H9 (cell line): Measurements from ENCODE around the gene RNF114. TPM values are rescaled to one million over a fixed set of nuclear protein-coding genes. Genes with fewer than 3 reads are reported as not detected.

Experiments used
- DNase-seq: peaks from one replicate; pipeline ENCODE4 v3.0.0-alpha.2; 2017
- H2AFZ ChIP-seq: one replicate; pipeline ENCODE4 v1.6.1; 2013; ENCODE audit warnings: mild to moderate bottlenecking, low read length, control low read depth, moderate library complexity
- H2AK5ac ChIP-seq: 2 replicates; pipeline ENCODE4 v1.6.1; 2013; ENCODE audit warnings: low read length, control low read depth, mixed read lengths; ENCODE audit not compliant: insufficient read length
- H2BK120ac ChIP-seq: one replicate; pipeline ENCODE4 v1.6.1; 2013; ENCODE audit warnings: low read depth, mild to moderate bottlenecking, low read length, control low read depth, inconsistent platforms; ENCODE audit not compliant: poor library complexity, severe bottlenecking
- H2BK12ac ChIP-seq: 2 replicates; pipeline ENCODE4 v1.6.1; 2013; ENCODE audit warnings: low read length, control low read depth, mixed read lengths, low read depth; ENCODE audit not compliant: insufficient read length
- H2BK15ac ChIP-seq: 2 replicates; pipeline ENCODE4 v1.6.1; 2013; ENCODE audit warnings: low read depth, low read length, control low read depth
- H2BK20ac ChIP-seq: one replicate; pipeline ENCODE4 v1.6.1; 2013; ENCODE audit warnings: low read depth, mild to moderate bottlenecking, low read length, control low read depth, inconsistent platforms; ENCODE audit not compliant: poor library complexity, severe bottlenecking
- H2BK5ac ChIP-seq: 2 replicates; pipeline ENCODE4 v1.6.1; 2013; ENCODE audit warnings: low read length, control low read depth, mixed read lengths; ENCODE audit not compliant: insufficient read length
- H3K14ac ChIP-seq: 2 replicates; pipeline ENCODE4 v1.6.1; 2013; ENCODE audit warnings: low read length, control low read depth; ENCODE audit not compliant: insufficient read depth
- H3K18ac ChIP-seq: 2 replicates; pipeline ENCODE4 v1.6.1; 2013; ENCODE audit warnings: low read depth, mild to moderate bottlenecking, mixed read lengths, low read length, control low read depth; ENCODE audit not compliant: insufficient read length
- H3K23ac ChIP-seq: 2 replicates; pipeline ENCODE4 v1.6.1; 2013; ENCODE audit warnings: low read length, control low read depth, mixed read lengths, low read depth; ENCODE audit not compliant: insufficient read length
- H3K23me2 ChIP-seq: 2 replicates; pipeline ENCODE4 v1.6.1; 2013; ENCODE audit warnings: low read depth, mild to moderate bottlenecking, mixed read lengths, low read length, control low read depth; ENCODE audit not compliant: insufficient read length, poor library complexity, severe bottlenecking
- H3K27ac ChIP-seq: 2 replicates; pipeline ENCODE4 v1.5.1; 2013; ENCODE audit warnings: low read length, control low read depth, mixed read lengths, low read depth; ENCODE audit not compliant: insufficient read length
- H3K27me3 ChIP-seq: 2 replicates; pipeline ENCODE4 v1.6.1; 2013; ENCODE audit warnings: low read length, control low read depth, inconsistent platforms; ENCODE audit not compliant: insufficient read depth
- H3K4ac ChIP-seq: 2 replicates; pipeline ENCODE4 v1.6.1; 2013; ENCODE audit warnings: low read depth, mild to moderate bottlenecking, control low read depth, inconsistent platforms, low read length, moderate library complexity
- H3K4me1 ChIP-seq: 2 replicates; pipeline ENCODE4 v1.6.1; 2013; ENCODE audit warnings: low read length, control low read depth, inconsistent platforms; ENCODE audit not compliant: insufficient read depth
- H3K4me2 ChIP-seq: 2 replicates; pipeline ENCODE4 v1.6.1; 2013; ENCODE audit warnings: low read length, control low read depth, mixed read lengths; ENCODE audit not compliant: insufficient read length, insufficient read depth
- H3K56ac ChIP-seq: 2 replicates; pipeline ENCODE4 v1.6.1; 2013; ENCODE audit warnings: low read depth, mild to moderate bottlenecking, mixed read lengths, low read length, control low read depth; ENCODE audit not compliant: insufficient read length
- H3K79me1 ChIP-seq: 2 replicates; pipeline ENCODE4 v1.6.1; 2013; ENCODE audit warnings: low read depth, mild to moderate bottlenecking, moderate library complexity, low read length, control low read depth, inconsistent platforms; ENCODE audit not compliant: insufficient read depth, poor library complexity, severe bottlenecking
- H3K79me2 ChIP-seq: 2 replicates; pipeline ENCODE4 v1.6.1; 2013; ENCODE audit warnings: low read length, control low read depth, inconsistent platforms; ENCODE audit not compliant: insufficient read depth
- H3K9ac ChIP-seq: 2 replicates; pipeline ENCODE4 v1.6.1; 2013; ENCODE audit warnings: low read length, control low read depth, mixed read lengths; ENCODE audit not compliant: insufficient read length; ENCODE audit errors: extremely low read depth
- H3K9me3 ChIP-seq: one replicate; pipeline ENCODE4 v1.6.1; 2013; ENCODE audit warnings: low read depth, low read length, inconsistent platforms; ENCODE audit not compliant: control insufficient read depth
- H3T11ph ChIP-seq: one replicate; pipeline ENCODE4 v1.6.1; 2013; ENCODE audit warnings: mild to moderate bottlenecking, low read length, control low read depth, inconsistent platforms
- H4K20me1 ChIP-seq: one replicate; pipeline ENCODE4 v1.6.1; 2013; ENCODE audit not compliant: control insufficient read depth, insufficient read length, insufficient read depth
- H4K5ac ChIP-seq: 2 replicates; pipeline ENCODE4 v1.6.1; 2013; ENCODE audit warnings: low read depth, mild to moderate bottlenecking, mixed read lengths, low read length, control low read depth; ENCODE audit not compliant: insufficient read length
- H4K8ac ChIP-seq: replicated peaks from 2 replicates; pipeline ENCODE4 v1.6.1; 2013; ENCODE audit warnings: low read length, control low read depth, mixed read lengths, low read depth; ENCODE audit not compliant: insufficient read length
- H4K91ac ChIP-seq: 2 replicates; pipeline ENCODE4 v1.6.1; 2013; ENCODE audit warnings: low read depth, mild to moderate bottlenecking, moderate library complexity, mixed read lengths, low read length, control low read depth; ENCODE audit not compliant: insufficient read length
- H3K27ac Mint-ChIP-seq, 3 experiments: 2 replicates in 2 of 3; 3 replicates in 1 of 3; pipeline ENCODE4 v1.8.0; 2020 to 2021; ENCODE audit warnings: mixed read lengths in 3 of 3, mild to moderate bottlenecking in 1 of 3, moderate library complexity in 1 of 3
- H3K27me3 Mint-ChIP-seq: 2 replicates; pipeline ENCODE4 v1.8.0; 2021; ENCODE audit warnings: low read depth, mild to moderate bottlenecking, moderate library complexity, mixed read lengths
- H3K36me3 Mint-ChIP-seq, 3 experiments: 2 replicates in 2 of 3; 3 replicates in 1 of 3; pipeline ENCODE4 v1.8.0; 2020 to 2021; ENCODE audit warnings: low read depth in 3 of 3, mixed read lengths in 3 of 3; ENCODE audit not compliant: insufficient read depth in 1 of 3
- H3K4me1 Mint-ChIP-seq, 2 experiments: 2 replicates each; pipeline ENCODE4 v1.8.0; 2020; ENCODE audit warnings: mixed read lengths in 2 of 2
- H3K4me3 Mint-ChIP-seq, 2 experiments: 2 replicates in 1 of 2; 3 replicates in 1 of 2; pipeline ENCODE4 v1.8.0; 2020 to 2021; ENCODE audit warnings: mild to moderate bottlenecking in 2 of 2, mixed read lengths in 2 of 2, moderate library complexity in 1 of 2
- H3K9me3 Mint-ChIP-seq, 2 experiments: 2 replicates in 1 of 2; 3 replicates in 1 of 2; pipeline ENCODE4 v1.8.0; 2020; ENCODE audit warnings: mild to moderate bottlenecking in 2 of 2, mixed read lengths in 2 of 2, moderate library complexity in 1 of 2
- CTCF ChIP-seq: fragments of 200-600 bp; sonication (generic); conservative IDR thresholded peaks from 3 replicates; pipeline ENCODE4 v1.8.0; 2021; ENCODE audit warnings: antibody characterized with exemption, mild to moderate bottlenecking
- WGBS: extraction: QIAGEN DNeasy Blood & Tissue Kit; methylation state at CpG from one replicate; pipeline ENCODE4 v1.1.7; 2013; ENCODE audit warnings: missing lambda C conversion rate, low lambda C conversion rate, mixed read lengths; ENCODE audit not compliant: insufficient read length; ENCODE audit errors: extremely low coverage; 5-methylcytosine and 5-hydroxymethylcytosine counted together
- total RNA-seq: library from RNA; stranded (reverse); gene quantifications from 2 replicates; pipeline ENCODE4 v1.2.1, GENCODE V29; 2021

Gene RNF114
- total RNA-seq, 1 experiment from 2014 or later: 75.5 TPM

GRCh38 chr20:49928411-49929141 lies 7.6 kb upstream of the RNF114 start:
- H3K27me3 ChIP-seq: no peaks in the 10 kb centered on the region
- no peak overlapping the region for H3K9ac ChIP-seq
- H2BK15ac ChIP-seq: no peak overlapping the region
- no peak overlapping the region for H3K27ac ChIP-seq
- no peak overlapping the region for H3K4ac ChIP-seq
- no peak overlapping the region for H3K18ac ChIP-seq
- peak; percentile 78 for DNase-seq
- no peak overlapping the region for H3K14ac ChIP-seq
- no peaks in the 10 kb centered on the region for H3K23me2 ChIP-seq
- H3K9me3 Mint-ChIP-seq: peaks cover 0 to 2% of the 10 kb centered on the region in 2 experiments; a peak in 1 of 5 replicates
- H3K4me1 Mint-ChIP-seq: peaks cover 0 to 2% of the 10 kb centered on the region in 2 experiments; a peak in 1 of 4 replicates
- no peak overlapping the region for H3K4me3 Mint-ChIP-seq
- no peak overlapping the region for H3K4me2 ChIP-seq
- H4K8ac ChIP-seq: no peak overlapping the region
- H3K4me1 ChIP-seq: no peaks in the 10 kb centered on the region
- no peak overlapping the region for H2BK5ac ChIP-seq
- no peak overlapping the region for H2AK5ac ChIP-seq
- H2BK120ac ChIP-seq: no peak overlapping the region
- no peaks in the 10 kb centered on the region for H3K79me1 ChIP-seq
- no peak overlapping the region for H4K91ac ChIP-seq
- H2BK20ac ChIP-seq: no peak overlapping the region
- no CpG with 5 or more reads among the region's 15 CpGs for WGBS
- H3K27me3 Mint-ChIP-seq: peaks cover 4% of the 10 kb centered on the region
- H3K79me2 ChIP-seq: no peaks in the 10 kb centered on the region
- no peaks in the 10 kb centered on the region for H4K20me1 ChIP-seq
- no peak overlapping the region for H3T11ph ChIP-seq
- no peak overlapping the region for H2BK12ac ChIP-seq
- H3K36me3 Mint-ChIP-seq: no peaks in the 10 kb centered on the region
- H3K23ac ChIP-seq: no peak overlapping the region
- no peak overlapping the region for H3K56ac ChIP-seq
- no peak overlapping the region for H3K27ac Mint-ChIP-seq
- peak; percentile 94 for TF ChIP-seq CTCF
- H4K5ac ChIP-seq: no peak overlapping the region
- no peak overlapping the region for H2AFZ ChIP-seq
- H3K9me3 ChIP-seq: no peaks in the 10 kb centered on the region
